GM19240 (cell line): ENCODE measurements around the gene PCDHGB4.
A peak's percentile ranks its signal among the peaks of the same experiment; 100 is the strongest.
"Not testable (repeated sequence)": the region's sequence is repeated elsewhere in the genome, so short reads cannot be mapped to it uniquely, and the experiment has no call there.

Source experiments
- DNase-seq: peaks from one replicate; pipeline ENCODE4 v3.0.0; 2011; ENCODE audit warnings: low spot score; ENCODE audit not compliant: insufficient read length

Gene PCDHGB4

DNA sequence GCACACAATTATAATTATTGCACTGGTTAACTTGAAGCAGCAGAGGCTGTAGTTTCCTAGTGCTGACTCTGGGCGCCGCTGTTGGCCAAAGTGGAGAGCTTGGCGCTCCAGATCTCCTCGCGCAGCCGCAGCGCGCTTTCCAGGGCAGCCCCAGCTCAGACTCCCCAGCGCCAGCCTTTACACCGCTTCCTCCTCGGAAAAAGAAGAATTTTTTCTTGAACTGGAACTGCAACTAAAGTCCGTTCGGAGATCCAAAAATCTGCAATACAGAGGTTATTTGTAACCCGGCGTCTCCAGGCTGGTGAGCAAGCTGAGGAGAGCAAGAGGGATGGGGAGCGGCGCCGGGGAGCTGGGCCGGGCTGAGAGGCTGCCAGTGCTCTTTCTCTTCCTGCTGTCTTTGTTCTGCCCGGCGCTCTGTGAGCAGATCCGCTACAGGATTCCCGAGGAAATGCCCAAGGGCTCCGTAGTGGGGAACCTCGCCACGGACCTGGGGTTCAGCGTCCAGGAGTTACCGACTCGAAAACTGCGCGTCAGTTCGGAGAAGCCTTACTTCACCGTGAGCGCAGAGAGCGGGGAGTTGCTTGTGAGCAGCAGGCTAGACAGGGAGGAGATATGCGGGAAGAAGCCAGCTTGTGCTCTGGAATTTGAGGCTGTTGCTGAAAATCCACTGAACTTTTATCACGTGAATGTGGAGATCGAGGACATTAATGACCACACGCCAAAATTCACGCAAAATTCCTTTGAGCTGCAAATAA, at the start of gene PCDHGB4:
Gene PCDHGB4 (plus strand): TSS at position 142 of the 755 bp plus-strand sequence. CDS start 187 bp downstream, at position 329.
- DNase-seq, result not testable (repeated sequence)

DNA sequence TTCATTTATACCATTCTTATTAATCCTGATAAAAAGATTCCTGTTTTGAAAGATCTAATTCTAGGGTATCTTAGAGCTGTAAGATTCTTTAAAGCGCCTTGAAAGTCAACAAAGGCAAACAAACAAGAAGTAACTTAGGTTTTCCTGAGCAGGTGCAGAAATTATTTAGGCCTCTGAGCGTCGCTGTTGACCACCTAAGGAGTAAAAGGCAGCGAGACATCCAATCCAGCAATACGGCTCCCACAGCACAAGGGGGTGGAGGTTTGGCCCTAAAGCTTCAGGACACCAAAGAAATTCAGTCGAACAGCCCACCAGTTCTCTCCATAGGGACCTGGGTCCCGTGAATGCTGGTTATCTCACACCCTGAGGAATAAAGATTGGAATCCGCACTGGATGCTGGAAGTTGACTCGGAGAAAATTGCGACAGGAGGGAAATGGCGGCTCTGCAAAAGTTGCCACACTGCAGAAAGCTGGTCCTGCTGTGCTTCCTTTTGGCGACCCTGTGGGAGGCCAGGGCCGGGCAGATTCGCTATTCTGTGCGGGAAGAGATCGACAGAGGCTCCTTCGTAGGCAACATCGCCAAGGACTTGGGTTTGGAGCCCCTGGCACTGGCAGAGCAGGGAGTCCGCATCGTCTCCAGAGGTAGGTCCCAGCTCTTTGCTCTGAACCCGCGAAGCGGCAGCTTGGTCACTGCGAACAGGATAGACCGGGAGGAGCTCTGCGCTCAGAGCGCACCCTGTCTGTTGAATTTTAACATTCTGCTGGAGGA, 48.8 kb upstream of the PCDHGB4 start, which contains the start of gene PCDHGA2:
Gene PCDHGA2 (plus strand): TSS at position 223 of the 769 bp plus-strand sequence.
- no peak for DNase-seq

DNA sequence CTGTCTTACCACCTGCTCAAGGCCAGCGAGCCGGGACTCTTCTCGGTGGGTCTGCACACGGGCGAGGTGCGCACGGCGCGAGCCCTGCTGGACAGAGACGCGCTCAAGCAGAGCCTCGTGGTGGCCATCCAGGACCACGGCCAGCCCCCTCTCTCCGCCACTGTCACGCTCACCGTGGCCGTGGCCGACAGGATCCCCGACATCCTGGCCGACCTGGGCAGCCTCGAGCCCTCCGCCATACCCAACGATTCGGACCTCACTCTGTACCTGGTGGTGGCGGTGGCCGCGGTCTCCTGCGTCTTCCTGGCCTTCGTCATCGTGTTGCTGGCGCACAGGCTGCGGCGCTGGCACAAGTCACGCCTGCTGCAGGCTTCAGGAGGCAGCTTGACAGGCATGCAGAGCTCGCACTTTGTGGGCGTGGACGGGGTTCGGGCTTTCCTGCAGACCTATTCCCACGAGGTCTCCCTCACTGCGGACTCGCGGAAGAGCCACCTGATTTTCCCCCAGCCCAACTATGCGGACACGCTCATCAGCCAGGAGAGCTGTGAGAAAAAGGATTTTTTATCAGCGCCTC, 46.6 kb upstream of the PCDHGB4 start:
- DNase-seq, result not testable (repeated sequence)

DNA sequence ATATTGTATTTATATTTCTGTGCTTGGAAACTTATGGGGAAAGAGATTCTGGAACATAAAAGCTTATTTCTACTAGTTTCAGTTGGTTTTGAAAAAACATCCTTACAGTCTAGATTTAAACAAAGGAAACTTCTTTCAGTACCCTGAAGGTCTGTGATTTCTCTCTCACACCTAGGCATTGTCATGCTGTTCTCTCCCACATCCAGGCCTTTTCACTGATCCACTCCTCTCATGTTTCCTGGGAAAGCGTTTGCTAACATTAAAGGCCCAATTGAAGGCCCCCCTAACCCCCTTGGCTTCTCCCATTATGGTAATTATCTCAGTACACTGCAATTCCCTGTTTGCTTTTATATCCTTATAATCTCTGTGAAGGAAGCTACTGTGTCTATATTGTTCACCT, 44.7 kb upstream of the PCDHGB4 start:
- no peak for DNase-seq

DNA sequence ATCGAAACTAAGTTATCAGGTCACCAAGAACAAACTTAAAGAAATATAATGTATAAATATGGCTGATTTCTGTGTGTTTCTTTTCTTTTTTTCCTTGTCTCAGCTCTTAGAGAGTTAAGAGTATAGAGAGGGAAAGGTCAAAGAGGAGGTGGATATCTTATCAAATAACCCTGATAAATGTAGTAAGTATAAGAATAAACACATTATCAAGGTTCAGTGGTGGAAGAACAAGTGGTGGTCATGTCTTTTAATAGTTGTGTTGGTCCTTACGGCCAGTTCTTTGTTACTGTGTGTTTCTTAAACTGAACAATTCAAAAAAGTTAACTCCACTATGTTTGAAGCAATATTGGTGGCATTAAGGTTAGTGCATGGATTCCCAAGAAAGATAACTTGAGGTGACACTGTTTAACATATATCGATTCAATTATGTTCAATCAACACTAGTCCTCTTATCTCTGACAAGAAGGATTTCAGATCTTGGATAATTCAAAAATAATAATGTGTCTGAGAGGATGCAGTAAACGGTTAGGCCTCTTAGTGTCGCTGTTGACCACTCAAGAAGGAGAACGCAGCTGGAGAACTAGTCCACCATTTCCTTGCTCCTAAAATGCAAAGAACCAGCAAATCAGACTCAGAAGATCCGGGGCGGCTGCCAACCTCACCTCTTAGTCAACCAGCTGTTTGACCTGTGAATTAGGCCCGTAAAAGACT, 44.1 kb upstream of the PCDHGB4 start, which contains the start of gene PCDHGA3:
Gene PCDHGA3 (plus strand): TSS at position 588 of the 711 bp plus-strand sequence. CDS start 205 bp downstream, outside the sequence.
- no peak for DNase-seq

DNA sequence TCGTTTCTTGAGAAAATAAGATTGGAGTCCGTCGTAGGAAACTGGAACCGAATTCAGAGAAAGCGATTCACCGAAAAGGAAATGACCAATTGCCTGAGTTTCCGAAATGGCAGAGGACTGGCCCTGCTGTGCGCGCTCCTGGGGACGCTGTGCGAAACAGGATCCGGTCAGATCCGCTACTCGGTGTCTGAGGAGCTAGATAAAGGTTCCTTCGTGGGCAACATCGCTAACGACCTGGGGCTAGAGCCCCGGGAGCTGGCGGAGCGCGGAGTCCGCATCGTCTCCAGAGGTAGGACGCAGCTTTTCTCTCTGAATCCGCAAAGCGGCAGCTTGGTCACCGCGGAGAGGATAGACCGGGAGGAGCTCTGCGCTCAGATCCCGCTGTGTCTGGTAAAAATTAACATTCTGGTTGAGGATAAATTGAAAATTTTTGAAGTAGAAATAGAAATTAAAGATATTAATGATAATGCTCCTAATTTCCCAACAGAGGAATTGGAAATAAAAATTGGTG, 43.5 kb upstream of the PCDHGB4 start:
- no peak for DNase-seq

DNA sequence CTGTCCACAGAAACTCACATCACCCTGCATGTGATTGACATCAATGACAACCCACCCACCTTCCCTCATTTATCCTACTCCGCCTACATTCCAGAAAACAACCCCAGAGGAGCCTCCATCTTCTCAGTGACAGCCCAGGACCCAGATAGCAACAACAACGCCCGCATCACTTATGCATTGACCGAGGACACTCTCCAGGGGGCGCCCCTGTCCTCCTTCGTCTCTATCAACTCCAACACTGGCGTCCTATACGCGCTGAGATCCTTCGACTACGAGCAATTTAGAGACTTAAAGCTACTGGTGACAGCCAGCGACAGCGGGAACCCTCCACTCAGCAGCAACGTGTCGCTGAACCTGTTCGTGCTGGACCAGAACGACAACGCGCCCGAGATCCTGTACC, 42.2 kb upstream of the PCDHGB4 start:
- DNase-seq, result no peak

DNA sequence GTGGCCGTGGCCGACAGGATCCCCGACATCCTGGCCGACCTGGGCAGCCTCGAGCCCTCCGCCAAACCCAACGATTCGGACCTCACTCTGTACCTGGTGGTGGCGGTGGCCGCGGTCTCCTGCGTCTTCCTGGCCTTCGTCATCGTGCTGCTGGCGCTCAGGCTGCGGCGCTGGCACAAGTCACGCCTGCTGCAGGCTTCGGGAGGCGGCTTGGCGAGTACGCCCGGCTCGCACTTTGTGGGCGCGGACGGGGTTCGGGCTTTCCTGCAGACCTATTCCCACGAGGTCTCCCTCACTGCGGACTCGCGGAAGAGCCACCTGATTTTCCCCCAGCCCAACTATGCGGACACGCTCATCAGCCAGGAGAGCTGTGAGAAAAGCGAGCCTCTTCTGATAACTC, 41.5 kb upstream of the PCDHGB4 start:
- DNase-seq, result not testable (repeated sequence)

DNA sequence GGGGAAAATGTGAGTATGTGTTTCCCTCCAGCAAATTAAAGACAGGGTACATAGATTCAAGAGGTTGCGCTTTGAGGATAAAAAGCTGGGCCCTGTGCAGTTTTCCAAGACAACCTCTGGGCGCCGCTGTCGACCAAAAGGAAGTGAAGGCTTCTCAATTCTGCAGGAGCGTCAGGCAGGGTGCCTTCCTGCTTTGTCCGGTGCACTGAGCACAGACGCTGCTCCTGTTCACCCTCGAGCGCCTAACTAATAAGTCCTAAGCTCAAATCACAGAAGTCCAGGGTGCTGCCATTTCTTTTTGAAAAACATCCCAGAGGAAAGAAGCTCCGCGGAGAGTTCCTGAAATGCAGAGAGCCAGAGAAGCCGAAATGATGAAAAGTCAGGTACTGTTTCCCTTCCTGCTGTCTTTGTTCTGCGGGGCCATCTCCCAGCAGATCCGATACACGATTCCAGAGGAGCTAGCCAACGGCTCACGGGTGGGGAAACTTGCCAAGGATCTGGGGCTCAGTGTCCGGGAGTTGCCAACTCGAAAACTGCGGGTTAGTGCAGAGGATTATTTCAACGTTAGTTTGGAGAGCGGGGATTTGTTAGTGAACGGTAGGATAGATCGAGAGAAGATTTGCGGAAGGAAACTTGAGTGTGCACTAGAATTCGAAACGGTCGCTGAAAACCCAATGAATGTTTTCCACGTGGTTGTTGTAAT, 37.4 kb upstream of the PCDHGB4 start, which contains the start of gene PCDHGB1:
Gene PCDHGB1 (plus strand): TSS at position 183 of the 703 bp plus-strand sequence. CDS start 162 bp downstream, at position 345.
- no peak for DNase-seq

DNA sequence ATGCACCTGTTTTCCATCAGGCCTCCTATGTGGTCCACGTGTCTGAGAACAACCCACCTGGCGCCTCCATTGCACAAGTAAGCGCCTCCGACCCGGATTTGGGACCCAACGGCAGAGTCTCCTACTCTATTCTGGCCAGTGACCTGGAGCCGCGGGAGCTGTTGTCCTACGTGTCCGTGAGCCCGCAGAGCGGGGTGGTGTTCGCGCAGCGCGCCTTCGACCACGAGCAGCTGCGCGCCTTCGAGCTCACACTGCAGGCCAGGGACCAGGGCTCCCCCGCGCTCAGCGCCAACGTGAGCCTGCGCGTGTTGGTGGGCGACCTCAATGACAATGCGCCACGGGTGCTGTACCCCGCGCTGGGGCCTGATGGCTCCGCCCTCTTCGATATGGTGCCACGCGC, 35.9 kb upstream of the PCDHGB4 start:
- no peak for DNase-seq

DNA sequence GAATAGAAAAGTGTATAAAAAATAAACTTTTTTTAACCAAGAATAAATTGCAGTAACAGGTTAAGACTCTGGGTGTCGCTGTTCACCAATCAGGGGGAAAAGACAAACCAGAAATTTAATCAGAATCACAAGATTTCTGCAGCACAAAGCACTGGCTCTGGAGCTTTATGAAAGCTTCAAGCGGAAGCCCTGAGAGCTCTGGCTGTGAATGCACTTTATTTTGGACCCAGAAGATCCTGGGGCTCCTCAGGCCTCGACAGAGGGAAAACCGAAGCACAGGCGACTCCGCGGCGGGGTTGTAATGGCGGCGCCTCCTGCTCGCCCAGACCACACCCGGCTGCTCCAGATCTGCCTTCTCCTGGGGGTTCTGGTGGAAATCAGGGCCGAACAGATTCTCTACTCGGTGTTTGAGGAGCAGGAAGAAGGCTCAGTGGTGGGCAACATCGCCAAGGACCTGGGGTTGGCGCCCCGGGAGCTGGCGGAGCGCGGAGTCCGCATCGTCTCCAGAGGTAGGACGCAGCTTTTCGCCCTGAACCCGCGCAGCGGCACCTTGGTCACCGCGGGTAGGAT, 32.5 kb upstream of the PCDHGB4 start, which contains the start of gene PCDHGA4:
Gene PCDHGA4 (plus strand): TSS at position 122 of the 570 bp plus-strand sequence. CDS start 87 bp downstream, at position 209.
- no peak for DNase-seq

DNA sequence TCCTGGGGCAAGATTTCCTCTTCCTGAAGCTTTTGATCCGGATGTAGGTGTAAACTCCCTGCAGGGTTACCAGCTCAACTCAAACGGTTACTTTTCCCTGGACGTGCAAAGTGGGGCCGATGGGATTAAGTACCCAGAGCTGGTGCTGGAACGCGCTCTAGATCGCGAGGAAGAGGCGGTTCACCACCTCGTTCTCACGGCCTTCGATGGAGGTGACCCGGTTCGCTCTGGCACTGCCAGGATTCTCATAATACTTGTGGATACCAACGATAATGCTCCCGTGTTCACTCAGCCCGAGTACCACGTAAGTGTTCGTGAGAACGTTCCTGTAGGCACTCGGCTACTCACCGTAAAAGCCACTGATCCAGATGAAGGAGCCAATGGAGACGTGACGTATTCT, 31.9 kb upstream of the PCDHGB4 start:
- no peak for DNase-seq

DNA sequence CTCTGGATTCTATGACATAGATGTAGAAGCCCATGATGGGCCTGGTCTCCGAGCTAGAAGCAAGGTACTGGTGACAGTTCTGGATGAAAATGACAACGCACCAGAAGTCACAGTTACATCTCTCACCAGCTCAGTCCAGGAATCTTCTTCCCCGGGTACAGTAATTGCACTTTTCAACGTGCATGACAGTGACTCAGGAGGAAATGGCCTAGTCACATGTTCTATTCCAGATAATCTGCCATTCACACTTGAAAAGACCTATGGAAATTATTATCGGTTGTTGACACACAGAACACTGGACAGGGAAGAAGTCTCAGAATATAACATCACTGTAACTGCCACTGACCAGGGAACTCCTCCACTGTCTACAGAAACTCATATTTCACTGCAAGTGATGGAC, 31.4 kb upstream of the PCDHGB4 start:
- no peak for DNase-seq

DNA sequence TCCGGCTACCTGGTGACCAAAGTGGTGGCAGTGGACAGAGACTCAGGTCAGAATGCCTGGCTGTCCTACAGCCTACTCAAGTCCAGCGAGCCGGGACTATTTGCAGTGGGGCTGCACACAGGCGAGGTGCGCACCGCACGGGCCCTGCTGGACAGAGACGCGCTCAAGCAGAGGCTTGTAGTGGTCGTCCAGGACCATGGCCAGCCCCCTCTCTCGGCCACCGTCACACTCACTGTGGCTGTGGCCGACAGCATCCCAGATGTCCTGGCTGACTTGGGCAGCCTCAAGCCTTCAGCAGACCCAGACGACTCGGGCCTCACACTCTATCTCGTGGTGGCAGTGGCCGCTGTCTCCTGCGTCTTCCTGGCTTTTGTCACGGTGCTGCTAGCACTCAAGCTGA, 30.5 kb upstream of the PCDHGB4 start:
- no peak for DNase-seq

DNA sequence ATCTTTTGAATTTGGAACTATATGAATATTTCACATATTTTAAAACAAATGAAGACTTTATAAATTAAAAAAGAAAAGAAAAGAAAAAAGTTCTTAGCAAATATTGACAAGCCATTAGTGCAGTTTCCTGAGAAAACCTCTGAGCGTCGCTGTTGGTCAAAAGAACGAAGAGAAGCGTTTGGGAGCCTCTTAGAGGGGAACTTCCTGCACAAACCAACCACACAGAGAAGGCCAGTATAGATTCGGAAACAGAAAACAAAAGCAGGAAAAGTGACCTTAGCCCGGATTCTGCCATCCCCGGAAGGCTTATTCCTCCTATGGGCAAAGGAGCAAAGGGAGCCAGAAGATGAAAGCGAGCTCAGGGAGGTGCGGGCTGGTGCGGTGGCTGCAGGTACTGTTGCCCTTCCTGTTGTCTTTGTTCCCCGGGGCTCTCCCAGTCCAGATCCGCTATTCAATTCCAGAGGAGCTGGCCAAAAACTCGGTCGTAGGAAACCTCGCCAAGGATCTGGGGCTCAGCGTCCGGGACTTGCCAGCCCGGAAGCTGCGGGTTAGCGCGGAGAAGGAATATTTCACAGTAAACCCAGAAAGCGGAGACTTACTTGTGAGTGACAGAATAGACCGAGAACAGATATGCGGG, 27.6 kb upstream of the PCDHGB4 start, which contains the start of gene PCDHGB2:
Gene PCDHGB2 (plus strand): TSS at position 205 of the 637 bp plus-strand sequence. CDS start 142 bp downstream, at position 347.
- peak; percentile 22 for DNase-seq

DNA sequence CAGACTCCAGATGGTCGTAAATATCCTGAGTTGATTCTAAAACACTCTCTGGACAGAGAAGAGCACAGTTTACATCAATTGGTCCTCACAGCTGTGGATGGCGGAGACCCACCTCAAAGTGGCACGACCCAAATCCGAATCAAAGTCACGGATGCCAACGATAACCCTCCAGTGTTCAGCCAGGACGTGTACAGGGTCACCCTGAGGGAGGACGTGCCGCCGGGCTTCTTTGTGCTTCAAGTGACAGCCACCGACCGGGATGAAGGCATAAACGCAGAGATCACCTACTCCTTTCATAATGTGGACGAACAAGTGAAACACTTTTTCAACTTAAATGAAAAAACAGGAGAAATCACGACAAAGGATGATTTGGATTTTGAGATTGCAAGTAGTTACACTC, 26.8 kb upstream of the PCDHGB4 start:
- no peak for DNase-seq

DNA sequence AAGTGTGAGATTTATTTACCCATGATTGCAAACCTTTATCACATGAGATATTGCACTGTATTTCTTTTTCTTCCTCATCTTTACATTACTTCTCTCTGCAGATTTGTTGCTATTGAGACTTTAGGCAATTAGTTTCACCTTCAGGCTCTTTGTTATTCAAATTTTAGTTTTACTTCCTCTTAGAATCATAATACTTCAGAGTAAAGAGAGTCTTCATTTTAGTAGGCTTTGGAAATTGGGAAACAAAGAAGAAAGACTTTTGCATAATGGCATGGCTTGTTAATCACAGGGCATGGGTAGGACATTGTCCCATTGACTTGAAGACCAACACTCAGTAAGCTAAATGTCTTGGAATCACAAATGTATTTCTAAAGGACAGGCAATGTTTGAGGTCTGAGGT, 24.8 kb upstream of the PCDHGB4 start:
- DNase-seq, result no peak

DNA sequence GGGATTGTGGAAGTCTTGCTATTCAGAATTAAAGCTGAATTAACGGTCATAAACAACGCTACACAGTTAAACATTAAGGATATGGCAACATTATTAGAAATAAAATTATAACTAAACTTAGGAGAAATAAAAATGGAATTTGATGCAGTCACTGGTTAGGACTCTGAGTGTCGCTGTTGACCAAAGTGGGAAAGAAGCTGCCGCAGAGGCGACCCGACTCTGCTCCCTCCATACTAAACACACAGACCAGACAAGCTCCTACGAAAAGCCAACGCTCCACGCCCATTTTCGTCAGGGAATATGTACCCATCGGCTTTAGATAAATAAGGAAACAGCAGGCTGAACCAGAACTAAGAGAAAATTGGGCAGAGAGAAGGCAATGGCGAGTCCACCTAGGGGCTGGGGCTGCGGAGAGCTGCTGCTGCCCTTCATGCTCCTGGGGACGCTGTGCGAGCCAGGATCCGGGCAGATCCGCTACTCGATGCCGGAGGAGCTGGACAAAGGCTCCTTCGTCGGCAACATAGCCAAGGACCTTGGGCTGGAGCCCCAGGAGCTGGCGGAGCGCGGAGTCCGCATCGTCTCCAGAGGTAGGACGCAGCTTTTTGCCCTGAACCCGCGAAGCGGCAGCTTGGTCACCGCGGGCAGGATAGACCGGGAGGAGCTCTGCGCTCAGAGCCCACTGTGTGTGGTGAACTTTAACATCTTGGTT, 23.4 kb upstream of the PCDHGB4 start, which contains the start of gene PCDHGA5:
Gene PCDHGA5 (plus strand): TSS at position 211 of the 709 bp plus-strand sequence. CDS start 169 bp downstream, at position 380.
- DNase-seq, result no peak
